Trophoblast cell (in vitro differentiated cells and primary cell): ENCODE results near the gene SMG6.

Source experiments
- DNase-seq, 2 donors: peaks; one replicate each; pipeline ENCODE4 v3.0.0-alpha.2; 2016
- H2AFZ ChIP-seq: 2 replicates; pipeline ENCODE4 v1.6.1; 2013; ENCODE audit warnings: low read length, moderate library complexity, mild to moderate bottlenecking; ENCODE audit not compliant: insufficient read depth, poor library complexity
- H2AK5ac ChIP-seq: 2 replicates; pipeline ENCODE4 v1.6.1; 2013; ENCODE audit warnings: mild to moderate bottlenecking, low read length
- H2BK120ac ChIP-seq: 2 replicates; pipeline ENCODE4 v1.6.1; 2013; ENCODE audit warnings: low read length, mild to moderate bottlenecking, moderate library complexity; ENCODE audit not compliant: insufficient read depth, poor library complexity
- H2BK12ac ChIP-seq: 2 replicates; pipeline ENCODE4 v1.6.1; 2013; ENCODE audit warnings: mild to moderate bottlenecking, low read length, moderate library complexity
- H2BK5ac ChIP-seq: 2 replicates; pipeline ENCODE4 v1.6.1; 2013; ENCODE audit warnings: low read length, low read depth, moderate library complexity, mild to moderate bottlenecking; ENCODE audit not compliant: poor library complexity
- H3K14ac ChIP-seq: 2 replicates; pipeline ENCODE4 v1.6.1; 2013; ENCODE audit warnings: mild to moderate bottlenecking, low read length
- H3K18ac ChIP-seq: 2 replicates; pipeline ENCODE4 v1.6.1; 2013; ENCODE audit warnings: mild to moderate bottlenecking, low read length
- H3K23ac ChIP-seq: 2 replicates; pipeline ENCODE4 v1.6.1; 2013; ENCODE audit warnings: low read length
- H3K27ac ChIP-seq: 2 replicates; pipeline ENCODE4 v1.5.1; 2013; ENCODE audit warnings: low read depth, mild to moderate bottlenecking, inconsistent platforms, low read length, moderate library complexity
- H3K27me3 ChIP-seq: 2 replicates; pipeline ENCODE4 v1.6.1; 2013; ENCODE audit warnings: inconsistent platforms, mild to moderate bottlenecking, low read length, moderate library complexity; ENCODE audit not compliant: insufficient read depth
- H3K36me3 ChIP-seq, 2 experiments: 1 replicate in 1 of 2; 2 replicates in 1 of 2; pipeline ENCODE4 v1.6.1; 2013; ENCODE audit warnings: low read length in 2 of 2, mild to moderate bottlenecking in 2 of 2, moderate library complexity in 1 of 2; ENCODE audit not compliant: insufficient read depth in 2 of 2, control insufficient read depth in 1 of 2
- H3K4ac ChIP-seq: 2 replicates; pipeline ENCODE4 v1.6.1; 2013; ENCODE audit warnings: low read depth, mild to moderate bottlenecking, low read length, moderate library complexity
- H3K4me1 ChIP-seq, 2 experiments: 1 replicate in 1 of 2; 2 replicates in 1 of 2; pipeline ENCODE4 v1.6.1; 2013; ENCODE audit warnings: low read length in 2 of 2, mild to moderate bottlenecking in 2 of 2, moderate library complexity in 1 of 2; ENCODE audit not compliant: insufficient read depth in 2 of 2, control insufficient read depth in 1 of 2
- H3K4me2 ChIP-seq: 2 replicates; pipeline ENCODE4 v1.6.1; 2013; ENCODE audit warnings: inconsistent platforms, mild to moderate bottlenecking, low read length, moderate library complexity
- H3K4me3 ChIP-seq: 2 replicates; pipeline ENCODE4 v1.5.1; 2013; ENCODE audit warnings: mild to moderate bottlenecking, low read depth, low read length, inconsistent platforms
- H3K79me1 ChIP-seq: one replicate; pipeline ENCODE4 v1.6.1; 2013; ENCODE audit warnings: low read length
- H3K79me2 ChIP-seq: 2 replicates; pipeline ENCODE4 v1.6.1; 2013; ENCODE audit warnings: low read length, mild to moderate bottlenecking; ENCODE audit not compliant: control insufficient read depth, insufficient read depth, poor library complexity
- H3K9ac ChIP-seq: 2 replicates; pipeline ENCODE4 v1.6.1; 2013; ENCODE audit warnings: mild to moderate bottlenecking, low read length
- H3K9me3 ChIP-seq: 2 replicates; pipeline ENCODE4 v1.6.1; 2013; ENCODE audit warnings: low read depth, mild to moderate bottlenecking, control low read depth, inconsistent platforms, low read length; ENCODE audit not compliant: insufficient read depth
- H4K12ac ChIP-seq: 2 replicates; pipeline ENCODE4 v1.6.1; 2013; ENCODE audit warnings: low read depth, mild to moderate bottlenecking, low read length, moderate library complexity
- H4K8ac ChIP-seq: 2 replicates; pipeline ENCODE4 v1.6.1; 2013; ENCODE audit warnings: low read depth, mild to moderate bottlenecking, low read length, moderate library complexity
- H4K91ac ChIP-seq: one replicate; pipeline ENCODE4 v1.6.1; 2013; ENCODE audit warnings: low read depth, mild to moderate bottlenecking, low read length, moderate library complexity
- WGBS: extraction: QIAGEN DNeasy Blood & Tissue Kit; methylation state at CpG from one replicate; pipeline ENCODE4 v1.1.7; 2013; ENCODE audit warnings: missing lambda C conversion rate; ENCODE audit not compliant: insufficient read length, insufficient coverage; ENCODE audit errors: extremely low coverage; 5-methylcytosine and 5-hydroxymethylcytosine counted together

SMG6 gene

DNA sequence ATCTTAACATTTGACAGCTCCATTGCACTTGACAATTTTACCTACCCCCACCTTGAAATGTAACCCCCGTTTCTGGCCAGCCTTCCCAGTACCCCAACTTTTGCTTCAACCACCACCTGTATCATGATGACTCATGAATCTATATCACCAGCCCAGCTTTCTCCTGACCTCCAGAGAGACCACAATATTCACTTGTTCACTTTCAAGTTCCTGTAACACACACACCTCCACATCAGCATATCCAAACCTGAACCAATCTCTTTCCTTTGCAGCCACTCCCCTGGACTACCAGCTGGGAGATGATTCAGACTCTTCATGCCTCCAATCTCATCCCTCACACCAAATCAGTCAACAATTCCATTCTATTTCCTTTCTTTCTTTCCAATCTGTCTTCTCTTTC lies 8.0 kb downstream of the SMG6 start:
- no peak for DNase-seq
- Histone ChIP-seq H3K18ac (no peak overlapping the region), H2BK12ac (no peak overlapping the region), H3K9ac (no peak overlapping the region), H3K4me1 (peaks cover 6 to 9% of the 10 kb centered on the region in 2 experiments), H3K14ac (no peak overlapping the region), H3K4me2 (no peak overlapping the region), H2BK120ac (no peak overlapping the region), H3K4me3 (no peak overlapping the region), H3K27me3 (no peaks in the 10 kb centered on the region), H3K23ac (no peak overlapping the region), H3K27ac (no peak overlapping the region), H3K79me2 (no peaks in the 10 kb centered on the region), H4K91ac (no peak overlapping the region), H3K79me1 (no peaks in the 10 kb centered on the region), H2BK5ac (no peak overlapping the region), H4K8ac (no peak overlapping the region), H2AFZ (no peak overlapping the region), H3K4ac (no peak overlapping the region), H3K9me3 (no peaks in the 10 kb centered on the region), H4K12ac (no peak overlapping the region), H3K36me3 (peaks cover 25 to 56% of the 10 kb centered on the region in 2 experiments), H2AK5ac (no peak overlapping the region)
- no CpG with 5 or more reads among the region's 1 CpG for whole genome bisulfite sequencing

GRCh38 chr17:2292100-2292499 lies 11.5 kb downstream of the SMG6 start:
- Histone ChIP-seq H2AK5ac (no peak overlapping the region), H3K4me3 (no peak overlapping the region), H4K12ac (no peak overlapping the region), H4K8ac (no peak overlapping the region), H3K79me1 (no peaks in the 10 kb centered on the region), H2BK5ac (no peak overlapping the region), H3K18ac (no peak overlapping the region), H3K4ac (no peak overlapping the region), H4K91ac (no peak overlapping the region), H3K9me3 (no peaks in the 10 kb centered on the region), H2AFZ (no peak overlapping the region), H3K9ac (no peak overlapping the region), H3K27me3 (no peaks in the 10 kb centered on the region), H3K27ac (peak overlapping the region; percentile 3), H3K4me1 (peaks cover 6 to 9% of the 10 kb centered on the region in 2 experiments), H3K23ac (no peak overlapping the region), H2BK12ac (no peak overlapping the region), H2BK120ac (no peak overlapping the region), H3K14ac (no peak overlapping the region), H3K79me2 (no peaks in the 10 kb centered on the region), H3K36me3 (peaks cover 24 to 45% of the 10 kb centered on the region in 2 experiments), H3K4me2 (no peak overlapping the region)
- peak in 1 of 2 donors; percentile 65 for DNase-seq
- WGBS = no CpG with 5 or more reads among the region's 2 CpGs

GRCh38 chr17:2289878-2290478 lies 13.6 kb downstream of the SMG6 start:
- Histone ChIP-seq H2BK5ac (no peak overlapping the region), H2AK5ac (no peak overlapping the region), H3K14ac (no peak overlapping the region), H3K27ac (no peak overlapping the region), H3K4ac (no peak overlapping the region), H3K9ac (no peak overlapping the region), H2AFZ (no peak overlapping the region), H3K4me3 (no peak overlapping the region), H3K79me1 (no peaks in the 10 kb centered on the region), H3K18ac (no peak overlapping the region), H4K8ac (no peak overlapping the region), H3K27me3 (no peaks in the 10 kb centered on the region), H2BK12ac (no peak overlapping the region), H3K79me2 (no peaks in the 10 kb centered on the region), H3K4me2 (no peak overlapping the region), H2BK120ac (no peak overlapping the region), H4K12ac (no peak overlapping the region), H3K4me1 (peaks cover 6 to 9% of the 10 kb centered on the region in 2 experiments), H3K23ac (no peak overlapping the region), H3K36me3 (peaks cover 19 to 32% of the 10 kb centered on the region in 2 experiments), H3K9me3 (no peaks in the 10 kb centered on the region), H4K91ac (no peak overlapping the region)
- WGBS = no CpG with 5 or more reads among the region's 5 CpGs
- no peak for DNase-seq

DNA sequence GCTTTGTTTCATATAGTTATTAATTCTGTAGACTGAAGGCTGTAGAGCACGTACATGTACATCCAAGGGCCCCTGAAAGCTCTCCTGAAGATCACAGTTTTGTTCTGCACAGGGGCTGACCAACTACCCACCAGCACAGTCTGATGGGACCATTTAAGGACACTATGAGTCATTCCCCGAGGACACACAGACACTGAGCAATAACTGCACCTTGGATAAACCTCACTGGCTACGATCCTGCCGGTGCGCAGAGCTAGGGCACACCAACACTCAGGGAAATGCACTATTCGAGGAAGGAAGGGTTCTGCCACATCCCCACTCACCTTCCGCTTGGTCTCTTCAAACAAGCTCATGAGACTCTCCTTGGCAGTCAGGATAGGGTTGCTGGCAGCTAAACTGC lies 20.3 kb downstream of the SMG6 start:
- no CpG with 5 or more reads among the region's 7 CpGs for WGBS

More for the DNA sequence above, 20.3 kb downstream of the SMG6 start:
- H3K4me1 ChIP-seq = no peaks in the 10 kb centered on the region
- H3K4ac ChIP-seq = no peak overlapping the region
- H3K27ac ChIP-seq = no peak overlapping the region
- H3K9me3 ChIP-seq = no peaks in the 10 kb centered on the region
- H4K12ac ChIP-seq = no peak overlapping the region
- no peak overlapping the region for H4K8ac ChIP-seq
- H3K79me1 ChIP-seq = no peaks in the 10 kb centered on the region
- H3K9ac ChIP-seq = no peak overlapping the region
- H4K91ac ChIP-seq = no peak overlapping the region
- no peak overlapping the region for H2AK5ac ChIP-seq
- no peak overlapping the region for H3K14ac ChIP-seq
- H3K79me2 ChIP-seq = no peaks in the 10 kb centered on the region
- H3K18ac ChIP-seq = no peak overlapping the region
- DNase-seq = peak; percentile 31 to 33
- peaks cover 32 to 39% of the 10 kb centered on the region in 2 experiments for H3K36me3 ChIP-seq
- no peak overlapping the region for H2AFZ ChIP-seq
- no peak overlapping the region for H3K4me3 ChIP-seq
- H2BK12ac ChIP-seq = no peak overlapping the region
- no peak overlapping the region for H2BK120ac ChIP-seq
- no peak overlapping the region for H3K4me2 ChIP-seq
- no peak overlapping the region for H3K23ac ChIP-seq
- no peak overlapping the region for H2BK5ac ChIP-seq
- no peaks in the 10 kb centered on the region for H3K27me3 ChIP-seq
